K562 (cell line): ENCODE data around the gene RBBP8. TPM values are rescaled to one million over a fixed set of nuclear protein-coding genes. Genes with fewer than 3 reads are reported as not detected.

Experiments used
- EP300 ChIP-seq: IDR thresholded peaks from 2 replicates; pipeline ENCODE4 v1.6.1; 2012; ENCODE audit warnings: low read length, improper control_type of control experiment
- polyA plus RNA-seq, 8 experiments: library from polyadenylated mRNA; depleted of rRNA in 4 of 8; stranded (reverse) in 5 of 8; unstranded in 3 of 8; fragments of >200 nt; fragmentation: Nextera tagmentation in 2 of 8; fragmentation: Illumina TruSeq in 1 of 8; extraction: Ambion mirVana in 2 of 8; extraction: Trizol in 1 of 8; gene quantifications; 2 replicates each; pipeline versions ENCODE4 v1.2.1 to v1.2.3, GENCODE V29; 2011 to 2014; ENCODE audit warnings: inconsistent platforms in 1 of 8, missing spikeins in 1 of 8
- total RNA-seq, 7 experiments: library from RNA; depleted of rRNA in 6 of 7; stranded (reverse); fragments of >200 nt in 6 of 7; fragmentation: Illumina TruSeq in 2 of 7; extraction: Trizol in 2 of 7; gene quantifications; 2 replicates each; pipeline versions ENCODE4 v1.2.1 to v1.2.3, GENCODE V29; 2011 to 2021; ENCODE audit warnings: low replicate concordance in 1 of 7
- TF ChIP-seq, protein P1 (sequence below): fragments of 450-650 bp; IDR thresholded peaks from 2 replicates; pipeline ENCODE4 v1.6.1; 2016; ENCODE audit warnings: borderline replicate concordance
- TF ChIP-seq, protein P2 (sequence below): fragments of 250-450 bp; sonication (Bioruptor Pico); IDR thresholded peaks from 2 replicates; pipeline ENCODE4 v1.5.0; 2022; ENCODE audit warnings: mild to moderate bottlenecking
- TF ChIP-seq, protein P3 (sequence below): sonication (generic); formaldehyde crosslinking; IDR thresholded peaks from 2 replicates; pipeline ENCODE4 v1.8.0; 2022; ENCODE audit warnings: mild to moderate bottlenecking, missing genetic modification reagents, borderline replicate concordance

RBBP8 gene
- total and polyA plus RNA-seq, 9 of the 15 experiments (the other 6 are each of a cell fraction or from before 2014, with no cell fraction given): 28.4 to 63.1 (median 48.9) TPM

DNA sequence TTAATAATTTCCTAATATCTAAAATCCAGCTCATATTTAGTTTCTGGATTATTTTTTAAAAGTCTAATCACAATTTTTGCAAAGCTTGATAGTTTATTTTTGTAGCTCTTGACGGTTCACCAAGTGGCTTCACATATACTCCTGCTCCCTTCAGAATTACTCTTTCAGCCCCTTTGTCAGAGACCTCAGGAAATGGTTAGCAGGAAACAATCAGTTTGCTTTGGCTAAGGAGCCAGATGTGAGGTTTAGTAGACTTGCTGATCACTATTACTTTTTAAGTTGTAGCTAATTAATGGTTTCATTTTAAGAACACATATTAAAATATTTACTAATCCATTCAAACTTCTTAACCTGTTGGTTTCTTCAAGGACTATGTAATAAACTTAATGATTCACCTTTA lies 2.3 kb downstream of the RBBP8 start (continued):
- TF ChIP-seq, protein P1, sequence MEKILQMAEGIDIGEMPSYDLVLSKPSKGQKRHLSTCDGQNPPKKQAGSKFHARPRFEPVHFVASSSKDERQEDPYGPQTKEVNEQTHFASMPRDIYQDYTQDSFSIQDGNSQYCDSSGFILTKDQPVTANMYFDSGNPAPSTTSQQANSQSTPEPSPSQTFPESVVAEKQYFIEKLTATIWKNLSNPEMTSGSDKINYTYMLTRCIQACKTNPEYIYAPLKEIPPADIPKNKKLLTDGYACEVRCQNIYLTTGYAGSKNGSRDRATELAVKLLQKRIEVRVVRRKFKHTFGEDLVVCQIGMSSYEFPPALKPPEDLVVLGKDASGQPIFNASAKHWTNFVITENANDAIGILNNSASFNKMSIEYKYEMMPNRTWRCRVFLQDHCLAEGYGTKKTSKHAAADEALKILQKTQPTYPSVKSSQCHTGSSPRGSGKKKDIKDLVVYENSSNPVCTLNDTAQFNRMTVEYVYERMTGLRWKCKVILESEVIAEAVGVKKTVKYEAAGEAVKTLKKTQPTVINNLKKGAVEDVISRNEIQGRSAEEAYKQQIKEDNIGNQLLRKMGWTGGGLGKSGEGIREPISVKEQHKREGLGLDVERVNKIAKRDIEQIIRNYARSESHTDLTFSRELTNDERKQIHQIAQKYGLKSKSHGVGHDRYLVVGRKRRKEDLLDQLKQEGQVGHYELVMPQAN: no peak
- TF ChIP-seq, protein P2, sequence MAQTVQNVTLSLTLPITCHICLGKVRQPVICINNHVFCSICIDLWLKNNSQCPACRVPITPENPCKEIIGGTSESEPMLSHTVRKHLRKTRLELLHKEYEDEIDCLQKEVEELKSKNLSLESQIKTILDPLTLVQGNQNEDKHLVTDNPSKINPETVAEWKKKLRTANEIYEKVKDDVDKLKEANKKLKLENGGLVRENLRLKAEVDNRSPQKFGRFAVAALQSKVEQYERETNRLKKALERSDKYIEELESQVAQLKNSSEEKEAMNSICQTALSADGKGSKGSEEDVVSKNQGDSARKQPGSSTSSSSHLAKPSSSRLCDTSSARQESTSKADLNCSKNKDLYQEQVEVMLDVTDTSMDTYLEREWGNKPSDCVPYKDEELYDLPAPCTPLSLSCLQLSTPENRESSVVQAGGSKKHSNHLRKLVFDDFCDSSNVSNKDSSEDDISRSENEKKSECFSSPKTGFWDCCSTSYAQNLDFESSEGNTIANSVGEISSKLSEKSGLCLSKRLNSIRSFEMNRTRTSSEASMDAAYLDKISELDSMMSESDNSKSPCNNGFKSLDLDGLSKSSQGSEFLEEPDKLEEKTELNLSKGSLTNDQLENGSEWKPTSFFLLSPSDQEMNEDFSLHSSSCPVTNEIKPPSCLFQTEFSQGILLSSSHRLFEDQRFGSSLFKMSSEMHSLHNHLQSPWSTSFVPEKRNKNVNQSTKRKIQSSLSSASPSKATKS: no peak
- no peak for TF ChIP-seq EP300
- TF ChIP-seq, protein P3, sequence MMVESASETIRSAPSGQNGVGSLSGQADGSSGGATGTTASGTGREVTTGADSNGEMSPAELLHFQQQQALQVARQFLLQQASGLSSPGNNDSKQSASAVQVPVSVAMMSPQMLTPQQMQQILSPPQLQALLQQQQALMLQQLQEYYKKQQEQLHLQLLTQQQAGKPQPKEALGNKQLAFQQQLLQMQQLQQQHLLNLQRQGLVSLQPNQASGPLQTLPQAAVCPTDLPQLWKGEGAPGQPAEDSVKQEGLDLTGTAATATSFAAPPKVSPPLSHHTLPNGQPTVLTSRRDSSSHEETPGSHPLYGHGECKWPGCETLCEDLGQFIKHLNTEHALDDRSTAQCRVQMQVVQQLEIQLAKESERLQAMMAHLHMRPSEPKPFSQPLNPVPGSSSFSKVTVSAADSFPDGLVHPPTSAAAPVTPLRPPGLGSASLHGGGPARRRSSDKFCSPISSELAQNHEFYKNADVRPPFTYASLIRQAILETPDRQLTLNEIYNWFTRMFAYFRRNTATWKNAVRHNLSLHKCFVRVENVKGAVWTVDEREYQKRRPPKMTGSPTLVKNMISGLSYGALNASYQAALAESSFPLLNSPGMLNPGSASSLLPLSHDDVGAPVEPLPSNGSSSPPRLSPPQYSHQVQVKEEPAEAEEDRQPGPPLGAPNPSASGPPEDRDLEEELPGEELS: no peak
